GM19351 (cell line): ENCODE data around the gene SRGAP3.
"Not testable (repeated sequence)": the region's sequence is repeated elsewhere in the genome, so short reads cannot be mapped to it uniquely, and the experiment has no call there.

Experiments used
- ATAC-seq: cut with Tn5 transposase; IDR thresholded peaks from one replicate; pipeline ENCODE4 v1.9.1; 2021; ENCODE audit warnings: mild to moderate bottlenecking, moderate library complexity; ENCODE audit not compliant: unreplicated experiment

SRGAP3 gene

DNA sequence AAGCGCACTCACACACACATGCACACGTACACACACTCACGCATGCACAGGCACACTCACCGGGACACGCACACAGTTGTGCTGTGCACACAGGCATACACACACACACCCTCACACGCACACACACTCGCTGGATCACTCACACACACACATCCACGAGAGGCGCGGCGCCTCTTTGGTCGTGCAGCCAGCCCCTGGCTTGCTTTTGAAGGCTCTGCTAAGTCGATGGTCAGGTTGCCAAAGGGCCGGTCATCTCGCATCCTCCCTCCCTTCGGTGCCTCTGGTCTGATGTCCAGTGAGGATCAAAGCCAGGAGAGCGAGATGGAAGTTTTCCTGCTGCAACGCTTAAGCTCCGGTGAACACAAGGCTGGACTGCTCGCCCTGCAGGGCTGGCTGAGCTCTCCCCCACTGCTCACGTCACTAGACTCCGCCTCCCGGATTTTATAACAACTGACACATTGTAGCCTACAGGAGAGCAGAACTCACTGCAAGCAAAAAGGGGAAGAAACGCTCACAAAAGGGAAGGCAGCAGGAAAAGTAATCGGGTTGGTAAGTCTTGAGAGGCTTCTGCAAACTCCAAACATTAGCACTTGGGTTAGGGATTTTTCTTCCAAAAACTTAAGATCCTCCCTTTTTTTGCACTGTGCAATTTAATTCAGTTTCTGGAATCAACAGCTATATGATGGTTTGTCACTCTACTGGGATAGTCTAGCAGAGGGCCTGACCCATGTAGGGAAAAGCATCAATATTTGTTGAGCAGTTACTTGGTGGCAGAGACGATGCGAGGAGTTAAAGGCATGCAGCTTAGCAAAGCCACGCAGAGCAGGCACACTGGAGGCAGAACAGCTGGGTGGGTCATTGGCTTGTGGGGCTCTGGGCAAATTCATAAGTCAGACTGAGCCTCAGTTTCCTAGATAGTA is at the start of gene SRGAP3:
SRGAP3 (minus strand) TSS at position 374 of the 920 bp plus-strand sequence. CDS start 695 bp downstream, outside the sequence.
- peak; percentile 100 for ATAC-seq

DNA sequence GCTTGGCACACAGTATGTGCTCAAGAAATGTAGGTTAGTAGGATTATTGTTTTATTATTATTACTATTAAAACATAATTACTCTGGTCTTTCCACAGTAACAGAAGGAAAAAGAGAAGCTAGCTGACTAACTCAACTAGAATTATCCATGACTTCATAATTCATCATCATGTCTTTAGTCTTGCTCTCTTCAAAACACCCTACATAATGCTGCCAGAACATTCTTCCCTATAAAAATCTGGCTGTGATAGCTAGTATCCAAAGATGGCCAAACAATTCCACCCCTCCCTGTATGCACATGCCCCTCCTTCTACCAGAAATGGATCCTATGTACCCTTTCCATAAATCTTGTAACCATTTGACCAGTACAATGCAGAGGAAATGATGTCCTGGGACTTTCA is 48.8 kb upstream of the SRGAP3 start:
- no peak for ATAC-seq

DNA sequence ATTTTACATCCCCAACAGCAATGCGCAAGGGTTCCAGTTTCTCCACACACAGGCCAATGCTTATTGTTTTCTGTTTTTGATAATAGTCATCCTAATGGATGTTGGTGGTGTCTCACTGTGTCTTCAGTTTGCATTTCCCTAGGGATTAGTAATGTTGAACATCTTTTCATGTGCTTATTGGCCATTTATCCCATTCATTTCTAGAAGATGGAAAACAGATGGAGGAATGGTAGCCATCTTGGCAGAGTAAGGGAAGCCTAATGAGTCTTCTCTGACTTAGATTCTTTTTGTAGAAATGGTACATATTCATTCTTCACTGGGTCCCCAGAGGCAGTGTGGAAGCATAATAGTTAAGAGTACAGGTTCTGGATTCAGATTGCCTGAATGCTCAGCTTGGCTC is 46.8 kb upstream of the SRGAP3 start:
- ATAC-seq: no peak

DNA sequence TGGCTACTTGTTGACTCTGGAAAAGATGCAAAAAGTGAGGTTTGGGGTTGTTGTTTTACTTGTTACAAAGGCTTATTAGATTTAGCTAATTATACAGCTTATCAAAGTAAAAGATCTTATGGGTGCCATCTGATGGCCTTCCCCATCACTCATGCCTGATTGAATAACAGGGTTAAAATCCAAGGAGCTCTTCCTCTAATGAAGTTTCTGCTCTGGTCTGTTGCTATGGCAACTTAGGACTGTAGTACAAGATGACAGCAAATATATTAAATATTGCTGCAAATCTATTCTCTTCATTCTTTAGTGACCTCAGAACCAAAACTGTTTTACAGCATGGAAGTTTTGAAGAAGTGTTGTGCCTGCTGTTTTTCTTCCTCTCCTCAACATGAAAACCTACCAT is 45.6 kb upstream of the SRGAP3 start:
- no peak for ATAC-seq

DNA sequence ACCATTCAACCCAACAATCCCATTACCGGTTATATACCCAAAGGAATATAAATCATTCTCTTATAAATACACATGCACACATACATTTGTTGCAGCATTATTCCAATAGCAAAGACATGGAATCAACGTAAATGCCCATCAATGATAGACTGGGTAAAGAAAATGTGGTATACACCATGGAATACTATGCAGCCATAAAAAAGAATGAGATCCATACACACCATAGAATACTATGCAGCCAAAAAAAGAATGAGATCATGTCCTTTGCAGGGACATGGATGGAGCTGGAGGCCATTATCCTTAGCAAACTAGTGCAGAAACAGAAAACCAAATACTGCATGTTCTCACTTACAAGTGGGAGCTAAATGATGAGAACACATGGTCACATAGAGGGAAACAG is 44.5 kb upstream of the SRGAP3 start:
- not testable (repeated sequence) for ATAC-seq

DNA sequence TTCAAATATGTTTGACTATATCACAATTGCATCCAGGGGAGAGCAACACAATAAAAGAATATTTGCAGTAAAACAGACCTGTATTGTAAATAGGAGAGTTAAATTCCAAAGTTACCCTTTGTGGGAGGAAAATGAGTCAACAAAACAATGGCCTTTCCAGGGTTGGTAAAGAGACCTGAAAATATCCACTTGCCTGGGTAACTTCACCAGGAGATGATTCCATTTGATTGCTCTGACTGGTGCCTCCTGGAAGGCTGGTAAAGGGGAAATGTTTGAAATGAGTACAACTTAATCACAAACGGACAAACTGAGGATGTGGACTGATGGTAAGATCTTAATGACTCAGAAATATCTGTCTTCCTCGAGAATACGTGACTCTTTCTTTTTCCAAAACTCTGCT is 43.6 kb upstream of the SRGAP3 start:
- no peak for ATAC-seq

DNA sequence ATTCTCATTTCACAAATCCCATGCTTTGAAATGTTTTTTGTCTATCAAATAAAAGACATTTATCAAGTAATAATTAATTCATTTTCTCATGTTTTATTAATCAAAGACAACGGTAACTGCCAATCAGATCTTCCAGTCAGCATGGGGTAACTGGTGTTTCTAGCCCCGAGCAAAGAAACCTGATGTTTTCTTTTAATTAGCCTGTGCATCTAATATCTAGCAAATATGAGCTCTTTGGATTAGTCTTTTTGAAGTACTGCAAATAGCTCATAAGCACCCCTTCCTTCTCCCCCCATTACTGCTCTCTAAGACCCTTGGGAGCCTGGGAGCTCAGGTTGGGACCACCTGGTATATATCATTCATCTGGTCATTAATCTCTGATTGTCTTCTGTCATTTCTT is 43.1 kb upstream of the SRGAP3 start:
- ATAC-seq: no peak

DNA sequence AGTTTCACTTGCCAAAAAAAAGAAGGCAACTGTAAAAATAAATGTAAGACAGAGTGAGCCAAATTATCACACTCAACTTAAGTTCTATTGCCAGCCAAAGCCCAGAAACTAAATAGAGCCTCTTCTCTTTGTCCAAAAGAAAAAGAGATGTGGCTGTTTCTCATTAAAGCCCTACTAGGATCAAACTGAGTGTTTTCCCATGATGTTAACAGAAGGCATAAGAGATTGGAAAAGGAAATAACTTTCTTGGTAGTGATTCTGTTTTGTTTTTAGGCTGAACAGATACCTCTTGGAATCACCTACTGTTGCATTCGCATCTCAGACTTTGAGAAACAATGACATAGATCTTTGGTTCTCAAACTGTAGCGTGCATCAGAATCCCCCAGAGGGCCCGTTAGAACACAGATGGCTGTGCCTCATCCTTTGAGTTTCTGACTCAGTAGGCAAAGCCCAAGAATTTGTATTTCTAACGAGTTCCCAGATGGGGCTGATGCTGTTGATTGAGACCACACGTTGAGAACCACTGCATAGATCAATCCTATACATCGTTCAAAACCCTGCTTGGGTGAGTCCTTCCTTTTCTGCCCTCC is 42.5 kb upstream of the SRGAP3 start:
- no peak for ATAC-seq

DNA sequence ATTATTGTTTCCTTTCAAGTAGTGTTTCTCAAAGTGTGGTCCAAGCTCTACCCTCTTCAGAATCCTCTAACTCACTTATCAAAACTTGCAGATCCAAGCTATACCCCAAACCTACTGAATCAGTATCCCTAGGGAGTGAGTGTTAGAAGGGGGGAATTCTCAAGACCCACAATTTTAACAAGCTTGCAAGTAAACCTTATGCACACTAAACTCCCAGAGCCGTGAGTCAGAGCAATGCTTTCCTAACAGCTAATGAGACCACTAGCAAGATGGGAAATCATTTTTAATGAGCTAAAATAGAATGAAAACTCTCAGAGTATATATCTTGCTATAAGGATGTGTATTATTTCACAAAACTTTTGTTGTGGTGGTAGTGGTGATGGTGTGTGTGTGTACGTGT is 41.1 kb upstream of the SRGAP3 start:
- ATAC-seq: no peak

DNA sequence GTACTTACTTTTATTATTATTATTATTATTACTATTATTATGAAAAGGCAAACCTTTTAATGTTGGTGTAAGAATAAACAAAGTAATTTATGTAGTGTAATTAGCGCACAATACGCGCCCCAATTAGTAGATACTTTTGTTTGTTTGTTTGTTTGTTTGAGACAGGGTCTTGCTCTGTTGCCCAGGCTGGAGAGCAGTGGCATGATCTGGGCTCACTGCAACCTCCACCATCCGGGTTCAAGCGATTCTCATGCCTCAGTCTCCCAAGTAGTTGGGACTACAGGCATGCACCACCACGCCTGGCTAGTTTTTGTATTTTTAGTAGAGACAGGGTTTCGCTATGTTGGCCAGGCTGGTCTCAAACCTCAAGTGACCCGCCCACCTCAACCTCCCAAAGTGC is 32.1 kb upstream of the SRGAP3 start:
- ATAC-seq: not testable (repeated sequence)

DNA sequence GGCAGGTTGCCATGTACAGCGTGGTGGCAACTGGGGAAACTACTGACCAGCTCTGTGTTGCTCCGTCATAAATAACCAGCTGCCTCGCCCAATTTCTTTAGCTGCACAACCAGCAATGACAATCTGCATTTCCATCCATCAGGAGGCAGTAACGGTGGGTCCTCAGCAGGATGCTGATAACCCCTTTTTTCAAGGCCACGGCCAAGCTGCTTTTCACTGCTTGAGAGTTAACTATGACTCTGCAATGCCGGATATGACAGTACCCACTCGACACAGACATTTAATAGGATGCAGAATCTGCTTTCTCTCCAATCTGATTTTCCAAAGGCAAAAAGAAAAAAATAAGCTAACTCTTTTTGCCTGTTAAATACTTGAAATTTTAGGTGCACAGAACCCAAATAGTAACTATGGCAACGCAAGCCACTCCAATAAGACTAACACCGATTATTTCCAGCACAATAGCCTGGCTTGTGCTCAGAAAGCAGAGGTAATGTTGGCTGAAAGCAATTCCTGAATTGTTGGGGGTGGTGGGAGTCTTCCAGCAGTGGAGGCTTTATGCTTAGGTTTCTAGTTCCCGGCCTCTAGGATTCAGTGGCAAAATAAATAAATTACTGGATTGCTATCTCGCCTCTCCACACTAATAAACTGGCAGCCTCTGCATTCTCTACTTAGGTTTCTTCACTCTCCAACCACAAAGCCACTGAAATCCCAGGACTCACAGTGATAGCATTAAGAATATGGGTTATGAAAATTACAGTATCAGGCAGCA is 31.2 kb upstream of the SRGAP3 start:
- no peak for ATAC-seq

DNA sequence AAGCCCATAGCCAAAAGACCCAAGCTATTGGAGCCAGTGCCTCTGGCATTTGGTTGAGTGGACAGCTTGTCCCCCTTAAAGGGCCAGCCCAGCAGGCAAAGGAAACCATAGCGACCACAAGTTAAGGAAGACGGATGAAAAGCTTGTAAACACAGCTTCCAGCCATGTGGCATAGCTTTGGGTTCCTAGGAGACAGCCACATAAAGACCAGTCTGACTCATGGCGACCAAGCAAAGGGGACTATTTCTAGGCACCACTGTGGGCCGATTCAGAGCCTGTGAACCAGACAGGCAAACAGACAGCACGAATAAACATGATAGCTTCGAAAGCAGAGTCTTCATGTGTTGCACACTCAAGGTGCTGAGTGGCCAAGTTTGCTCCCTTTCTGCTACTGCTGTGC is 30.5 kb upstream of the SRGAP3 start:
- no peak for ATAC-seq

DNA sequence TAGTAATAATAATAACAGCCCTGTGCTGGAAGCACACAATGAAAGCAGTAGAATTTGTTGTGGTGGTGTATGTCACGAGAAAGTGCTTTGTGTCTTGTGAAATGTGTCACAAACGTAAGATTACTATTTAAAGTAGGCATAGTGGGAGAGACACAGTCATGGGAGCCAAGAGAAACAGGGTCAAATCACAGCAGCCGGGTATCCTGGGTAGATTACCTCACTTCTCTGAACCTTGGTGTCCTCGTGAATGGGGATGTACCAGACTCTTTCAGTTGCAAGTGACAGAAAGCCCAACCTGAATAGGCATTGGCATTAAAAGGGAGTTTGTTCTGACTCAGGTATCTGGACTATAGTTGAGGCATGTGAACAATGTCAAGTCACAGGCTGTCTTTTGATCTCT is 29.1 kb upstream of the SRGAP3 start:
- ATAC-seq: no peak

DNA sequence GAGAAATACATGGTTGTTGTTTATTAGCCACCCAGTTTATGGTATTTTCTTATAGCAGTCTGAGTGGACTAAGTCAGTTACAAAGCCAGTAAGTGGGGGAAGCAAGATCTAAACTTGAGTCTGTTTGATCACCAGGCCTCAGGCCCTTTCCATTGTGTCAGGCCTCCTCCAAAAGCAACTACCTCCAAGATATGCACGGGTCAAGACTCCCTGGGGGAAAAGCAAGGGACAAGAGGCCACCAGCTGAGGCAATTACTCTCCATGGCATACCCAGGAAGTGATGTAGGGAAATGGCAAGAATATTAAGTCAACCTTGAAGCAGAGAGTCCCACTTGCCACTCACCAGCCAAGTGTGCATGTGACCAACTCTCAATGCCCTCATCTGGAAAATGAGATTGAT is 28.6 kb upstream of the SRGAP3 start:
- no peak for ATAC-seq

DNA sequence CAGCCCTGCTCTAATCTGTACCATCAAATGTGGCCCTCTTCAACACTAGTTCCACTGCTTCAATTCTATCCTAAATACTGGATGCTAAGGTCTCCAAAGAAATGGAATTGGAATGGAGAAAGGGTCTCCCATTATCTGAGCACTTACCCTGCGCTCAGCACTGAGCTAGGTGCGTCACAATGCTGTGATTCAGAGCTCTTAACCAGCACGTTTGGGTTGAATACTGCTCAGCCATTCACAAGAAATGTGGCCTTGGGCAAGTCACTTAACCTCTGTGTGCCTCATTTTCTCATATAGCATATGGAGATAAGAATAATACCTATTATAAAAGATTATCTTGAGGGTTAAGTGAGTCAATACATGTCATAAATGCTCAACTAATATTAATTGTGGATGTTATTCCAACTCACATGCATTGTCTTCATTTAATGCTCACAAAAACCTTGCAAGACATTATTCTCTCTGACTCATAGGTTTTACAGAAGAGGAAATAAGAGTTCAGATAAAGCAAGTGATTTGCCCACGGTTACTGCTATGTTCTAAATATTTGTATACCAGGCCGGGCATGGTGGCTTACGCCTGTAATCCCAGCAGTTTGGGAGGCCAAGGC is 27.4 kb upstream of the SRGAP3 start:
- ATAC-seq: no peak

DNA sequence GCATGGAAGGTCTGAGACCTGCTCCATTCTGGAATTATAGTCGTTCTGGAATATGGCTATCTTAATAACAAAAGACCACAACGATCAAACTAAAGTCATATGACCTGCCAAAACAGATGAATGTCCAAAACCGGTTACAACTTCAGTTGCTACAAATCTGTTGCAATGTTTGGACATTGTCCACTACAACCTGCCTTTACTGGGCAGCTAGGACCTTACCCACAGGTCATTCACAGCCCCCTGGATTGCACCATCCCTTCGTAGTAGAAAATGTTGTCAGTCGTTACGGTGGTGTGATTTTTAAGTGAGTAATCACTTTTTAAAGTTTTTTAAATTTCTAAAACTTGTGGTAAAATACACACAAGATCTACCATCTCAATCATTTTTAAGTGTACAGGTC is 22.5 kb upstream of the SRGAP3 start:
- no peak for ATAC-seq

DNA sequence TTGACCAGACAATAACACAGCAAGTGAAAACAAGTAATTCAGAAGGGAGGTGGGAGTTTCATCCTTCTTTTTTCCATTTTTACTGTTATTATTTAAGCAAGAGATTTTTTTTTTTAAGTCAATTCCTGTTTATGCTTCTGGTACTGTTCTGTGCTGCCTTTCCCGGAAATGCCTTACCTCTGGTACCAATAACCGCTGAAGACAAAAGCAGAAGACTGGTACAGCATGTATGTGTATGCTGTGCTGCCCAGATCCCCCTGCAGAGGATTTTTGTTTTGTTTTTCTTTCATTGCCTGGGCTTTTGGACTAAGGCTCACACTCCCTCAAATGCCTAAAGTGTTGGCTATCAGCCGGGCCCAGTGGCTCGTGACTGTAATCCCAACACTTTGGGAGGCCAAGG is 21.3 kb upstream of the SRGAP3 start:
- no peak for ATAC-seq

DNA sequence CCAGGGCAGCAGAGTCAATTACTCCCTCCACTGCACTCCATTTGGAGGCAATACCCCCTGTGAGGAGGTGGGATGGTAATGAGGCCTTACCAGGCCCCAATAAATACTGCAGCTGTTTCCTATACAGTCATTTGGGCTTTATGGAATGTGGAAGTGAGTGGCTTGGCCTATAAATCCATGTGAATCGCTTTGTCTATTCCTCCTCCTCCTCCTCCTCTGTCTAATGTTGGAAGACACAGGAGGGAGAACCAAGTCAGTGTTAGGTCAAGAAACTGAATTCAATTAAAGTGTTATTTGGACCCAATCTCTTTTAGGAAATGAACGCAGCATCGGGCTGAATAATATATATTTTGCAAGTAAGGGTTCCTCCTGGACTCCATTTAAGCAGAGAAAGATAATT is 17.3 kb upstream of the SRGAP3 start:
- ATAC-seq: no peak

DNA sequence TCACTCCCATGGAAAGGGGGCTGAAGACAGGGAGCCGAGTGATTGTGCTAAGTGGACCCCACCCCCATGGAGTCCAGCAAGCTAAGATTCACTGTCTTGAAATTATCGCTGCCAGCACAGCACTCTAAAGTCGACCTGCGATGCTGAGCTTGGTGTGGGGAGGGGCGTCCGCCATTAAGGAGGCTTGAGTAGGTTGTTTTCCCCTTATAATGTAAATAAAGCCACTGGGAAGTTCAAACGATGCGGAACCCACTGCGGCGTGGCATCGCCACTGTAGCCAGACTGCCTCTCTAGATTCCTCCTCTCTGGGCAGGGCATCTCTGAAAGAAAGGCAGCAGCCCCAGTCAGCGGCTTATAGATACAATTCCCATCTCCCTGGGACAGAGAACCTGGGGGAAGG is 10.9 kb upstream of the SRGAP3 start:
- ATAC-seq: no peak

DNA sequence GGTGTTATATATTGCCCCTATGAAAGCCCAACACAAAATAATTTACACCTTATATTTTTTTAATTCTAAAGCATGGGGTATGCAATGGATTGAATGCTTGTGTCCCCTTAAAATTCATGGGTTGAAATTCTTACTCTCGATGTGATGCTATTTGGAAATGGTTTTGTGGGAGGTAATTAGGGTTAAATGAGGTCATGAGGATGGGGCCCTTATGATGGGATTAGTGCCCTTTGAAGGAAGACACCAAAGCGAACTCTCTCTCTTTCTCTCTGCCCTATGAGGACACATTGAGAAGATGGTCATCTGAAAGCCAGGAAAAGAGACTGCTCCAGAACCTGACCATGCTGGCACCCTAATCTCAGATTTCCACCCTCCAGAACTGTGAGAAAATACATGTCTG is 7.6 kb upstream of the SRGAP3 start:
- ATAC-seq: no peak

DNA sequence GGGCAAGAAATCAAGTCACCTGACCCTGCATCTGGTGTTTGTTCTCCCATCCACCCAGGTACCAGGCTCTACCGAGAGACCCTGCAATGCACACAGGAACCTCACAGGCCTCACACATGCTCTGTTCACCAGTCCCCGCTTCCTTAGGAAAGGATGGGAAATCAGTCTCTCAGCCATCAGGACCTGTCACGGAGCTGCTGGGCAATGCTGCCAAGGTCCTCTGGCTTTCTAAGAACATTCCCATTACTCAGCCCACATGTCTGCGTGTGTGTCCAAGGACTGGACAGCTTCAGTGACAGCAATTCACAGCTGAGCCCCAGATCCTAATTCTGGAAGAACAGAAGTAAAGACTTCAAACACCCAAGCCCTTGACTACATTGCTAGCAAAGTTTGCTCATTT is 6.5 kb upstream of the SRGAP3 start:
- ATAC-seq: no peak
